Left renal pelvis (tissue), 4 donors: ENCODE data around the gene CBLL1. TPM values are rescaled to one million over a fixed set of nuclear protein-coding genes. Genes with fewer than 3 reads are reported as not detected.

Source experiments
- DNase-seq, 4 donors: peaks; one replicate each; pipeline ENCODE4 v3.0.0-alpha.2; 2013; ENCODE audit warnings: low read depth in 4 of 4, low spot score in 3 of 4
- polyA plus RNA-seq, 4 donors: library from polyadenylated mRNA; unstranded; fragments of 120-200 nt; gene quantifications; one replicate each; pipeline ENCODE4 v1.2.1, GENCODE V29; 2013; ENCODE audit not compliant: insufficient read length in 4 of 4

CBLL1 gene
- polyA plus RNA-seq, 4 donors: 27.4 to 35.0 (median 29.5) TPM

- peak in 2 of 4 donors; percentile 1 to 24 for DNase-seq
These were observed 1.0 kb upstream of the CBLL1 start for GRCh38 chr7:107742678-107743566.

DNA sequence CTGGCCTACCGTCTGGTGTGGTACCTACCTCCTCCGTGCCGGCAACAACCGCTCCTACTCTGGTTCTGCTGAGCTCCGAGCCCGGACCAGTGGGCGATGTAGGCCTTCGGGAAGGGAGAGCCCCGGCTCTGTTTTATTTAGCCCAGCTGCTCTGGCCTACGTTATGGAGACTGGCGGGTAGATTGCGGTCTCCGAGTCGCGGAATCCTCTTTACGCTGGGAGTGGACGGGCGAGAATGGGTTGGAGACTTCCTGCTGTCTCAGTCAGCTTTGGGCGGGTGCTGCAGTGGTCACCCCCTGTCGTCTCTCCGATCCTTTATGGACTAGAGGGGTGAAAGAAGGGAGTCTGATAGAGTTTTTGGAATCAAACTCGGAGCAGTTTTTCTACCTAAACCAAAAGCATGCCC lies 406 bp downstream of the CBLL1 start:
- DNase-seq: peak in 1 of 4 donors; percentile 1

- DNase-seq: no peak
These were observed 2.1 kb downstream of the CBLL1 start for GRCh38 chr7:107746006-107746405.

GRCh38 chr7:107751113-107751512 lies 7.2 kb downstream of the CBLL1 start:
- DNase-seq: no peak

DNA sequence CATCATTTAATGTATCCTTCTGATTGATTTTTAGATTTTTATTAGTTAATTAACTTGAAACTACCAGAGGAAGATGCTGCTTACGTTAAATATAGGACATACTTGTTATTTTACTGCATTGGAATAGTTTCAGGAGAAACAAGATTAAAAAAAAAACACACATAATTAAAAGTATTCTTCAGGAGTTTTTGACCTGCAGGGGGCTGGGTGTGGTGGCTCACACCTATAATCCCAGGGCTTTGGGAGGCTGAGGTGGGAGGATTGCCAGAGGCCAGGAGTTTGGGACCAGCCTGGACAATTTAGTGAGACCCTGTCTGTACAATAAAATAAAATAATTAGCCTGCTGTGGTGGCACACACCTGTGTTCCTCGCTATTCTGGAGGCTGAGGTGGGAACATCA lies 10.7 kb downstream of the CBLL1 start:
- no peak for DNase-seq

DNA sequence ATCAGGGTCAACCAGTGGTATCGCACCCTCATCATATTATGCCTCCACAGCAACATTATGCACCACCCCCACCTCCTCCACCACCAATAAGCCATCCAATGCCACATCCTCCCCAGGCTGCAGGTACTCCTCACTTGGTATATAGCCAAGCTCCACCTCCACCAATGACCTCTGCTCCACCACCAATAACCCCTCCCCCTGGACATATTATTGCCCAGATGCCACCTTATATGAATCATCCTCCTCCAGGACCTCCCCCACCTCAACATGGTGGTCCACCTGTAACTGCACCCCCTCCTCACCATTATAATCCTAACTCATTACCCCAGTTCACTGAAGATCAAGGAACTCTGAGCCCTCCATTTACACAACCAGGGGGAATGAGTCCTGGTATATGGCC lies 14.7 kb downstream of the CBLL1 start:
- DNase-seq: no peak

GRCh38 chr7:107767391-107767790 lies 23.4 kb downstream of the CBLL1 start:
- no peak for DNase-seq

DNA sequence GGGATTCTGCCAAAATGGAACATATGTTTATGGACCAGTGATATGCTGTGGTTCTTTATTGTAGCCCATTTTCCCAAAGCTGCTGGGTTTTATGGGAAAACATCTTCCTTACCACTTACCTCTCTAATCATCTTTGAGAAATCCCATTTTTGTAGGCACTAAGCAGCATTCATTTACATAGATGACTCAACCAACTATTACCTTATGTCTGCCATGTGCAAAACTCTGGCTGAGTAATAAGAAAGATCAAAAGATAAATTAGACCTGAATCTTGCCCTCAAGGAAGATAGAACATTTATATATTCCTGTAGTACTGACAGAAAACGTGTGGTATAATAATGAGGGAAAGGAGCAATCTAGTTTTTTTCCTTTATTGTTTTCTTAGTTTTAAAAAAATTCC lies 24.3 kb downstream of the CBLL1 start:
- DNase-seq: no peak

GRCh38 chr7:107773027-107773426 lies 29.1 kb downstream of the CBLL1 start:
- DNase-seq: no peak

GRCh38 chr7:107777702-107778101 lies 33.8 kb downstream of the CBLL1 start:
- no peak for DNase-seq

GRCh38 chr7:107778283-107778682 lies 34.3 kb downstream of the CBLL1 start:
- DNase-seq: no peak

DNA sequence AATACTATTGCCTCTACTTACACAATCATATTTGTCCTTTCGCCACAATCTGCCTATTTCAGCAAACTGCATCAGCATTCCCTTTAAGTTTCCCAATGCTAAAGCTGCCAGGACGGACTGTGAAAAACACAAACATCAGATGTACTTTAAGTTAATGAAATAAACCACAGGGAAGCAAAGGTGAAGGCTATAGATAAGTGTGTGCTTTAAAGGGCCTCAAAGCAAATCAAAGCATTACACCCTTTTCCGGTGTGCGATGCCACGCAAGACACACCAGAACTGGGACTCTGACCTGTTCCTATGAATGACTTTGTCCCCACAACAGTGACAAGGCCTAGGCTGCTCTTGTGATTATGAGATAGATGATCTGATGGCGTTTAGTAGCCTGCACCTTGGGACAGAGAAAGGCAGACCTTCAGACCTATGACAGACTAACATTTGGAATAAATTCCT lies 35.7 kb downstream of the CBLL1 start:
- no peak for DNase-seq

- DNase-seq: no peak
These were observed 38.4 kb downstream of the CBLL1 start for GRCh38 chr7:107782374-107782773.

DNA sequence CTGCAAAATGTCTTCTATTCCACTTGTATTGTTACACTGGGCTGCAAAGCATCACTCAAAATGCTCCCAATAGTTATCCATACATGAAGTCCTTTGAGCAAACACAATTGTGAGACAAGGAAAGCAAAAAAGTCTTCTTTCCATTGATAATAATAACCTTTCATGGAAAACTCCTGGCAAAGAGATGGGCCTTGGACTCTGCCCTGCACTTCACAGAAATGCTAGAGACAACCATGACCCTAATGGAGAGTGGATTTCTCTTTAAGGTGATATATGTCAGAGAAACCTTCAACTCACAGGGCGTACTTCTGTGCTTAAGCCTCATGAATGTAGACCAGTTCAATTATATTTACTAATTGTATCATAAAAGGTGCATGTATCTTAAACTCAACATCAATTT lies 39.7 kb downstream of the CBLL1 start:
- DNase-seq: no peak

DNA sequence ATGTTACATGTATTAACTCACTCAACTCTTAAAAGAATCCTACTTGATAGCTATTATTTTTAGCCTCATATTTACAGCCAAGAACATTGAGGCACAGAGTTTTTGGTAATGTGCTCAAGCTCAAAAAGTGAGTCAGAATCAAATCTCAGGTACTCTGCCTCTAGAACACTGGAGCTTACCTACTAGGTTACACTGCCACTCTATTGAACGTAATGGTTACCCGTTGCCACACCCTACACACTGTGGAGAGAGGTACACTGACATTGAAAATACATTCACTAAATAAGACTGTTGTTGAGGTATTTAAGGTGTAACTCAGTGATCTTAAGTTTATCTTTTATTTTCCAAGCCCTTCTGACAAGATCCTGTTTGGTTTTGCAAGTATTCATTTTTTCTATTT lies 41.2 kb downstream of the CBLL1 start:
- no peak for DNase-seq

DNA sequence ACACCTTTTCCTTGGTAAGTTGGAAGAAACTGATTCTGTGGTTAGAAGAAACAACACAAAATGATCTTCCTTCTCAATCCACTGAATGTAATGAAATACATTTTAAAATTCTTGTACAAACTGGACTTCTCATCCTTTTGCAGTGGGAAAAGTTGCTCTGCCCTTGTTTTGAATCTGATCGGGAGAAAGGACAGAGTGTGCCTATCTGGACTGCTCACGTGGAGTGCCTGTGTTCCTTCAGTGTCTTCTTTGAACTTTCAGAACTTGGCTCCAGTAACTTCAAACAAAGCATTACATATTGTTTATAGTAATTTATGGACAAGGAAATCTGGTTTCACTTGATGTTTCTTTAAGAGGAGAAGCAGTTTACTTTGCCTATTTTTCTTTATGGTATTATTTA lies 42.0 kb downstream of the CBLL1 start:
- no peak for DNase-seq

DNA sequence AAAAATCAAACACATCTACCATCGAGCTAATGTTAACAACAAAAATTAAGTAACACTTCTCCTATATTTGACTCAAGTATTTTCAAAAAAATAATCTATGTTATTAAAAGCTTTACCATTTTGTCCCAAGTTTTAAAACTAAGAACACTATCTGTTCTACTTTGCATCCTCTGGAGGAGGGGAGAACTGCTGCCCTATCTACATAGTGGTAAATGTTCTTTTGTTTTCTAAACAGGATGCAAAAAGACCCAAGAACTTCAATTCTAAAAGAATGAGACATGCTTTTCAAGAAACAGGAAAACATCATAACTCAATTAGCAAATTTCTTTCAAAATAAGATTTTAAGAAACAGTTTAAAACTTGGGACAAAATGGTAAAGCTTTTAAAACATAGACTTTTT lies 44.3 kb downstream of the CBLL1 start:
- DNase-seq: no peak

DNA sequence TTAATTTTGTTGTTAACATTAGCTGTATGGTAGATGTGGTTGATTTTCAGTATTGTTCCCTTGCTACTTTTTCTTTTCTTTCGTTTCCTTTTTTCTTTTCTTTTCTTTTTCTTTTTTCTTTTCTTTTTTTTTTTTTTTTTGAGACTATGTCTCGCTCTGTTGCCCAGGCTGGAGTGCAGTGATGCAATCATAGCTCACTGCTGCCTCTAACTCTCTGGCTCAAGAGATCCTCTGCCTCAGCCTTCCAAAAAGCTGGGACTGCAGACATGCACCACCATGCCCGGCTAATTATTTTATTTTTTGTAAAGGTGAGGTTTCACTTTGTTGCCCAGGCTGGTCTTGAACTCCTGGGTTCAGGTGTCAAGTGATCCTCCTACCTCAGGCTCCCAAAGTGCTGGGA lies 44.7 kb downstream of the CBLL1 start:
- DNase-seq: no peak

- no peak for DNase-seq
These were observed 45.7 kb downstream of the CBLL1 start for GRCh38 chr7:107789647-107790046.

GRCh38 chr7:107792364-107792763 lies 48.4 kb downstream of the CBLL1 start:
- DNase-seq: no peak

- no peak for DNase-seq
These were observed 55.8 kb downstream of the CBLL1 start for GRCh38 chr7:107799647-107800264.

GRCh38 chr7:107803009-107803610 lies 59.2 kb downstream of the CBLL1 start, which contains the start of gene SLC26A3:
Gene SLC26A3, minus strand, starts transcription at chr7:107803223. Its CDS starts 8,714 bp downstream, at chr7:107794509.
- DNase-seq: no peak
